Measurements from ENCODE around the gene CKAP5.

DNA sequence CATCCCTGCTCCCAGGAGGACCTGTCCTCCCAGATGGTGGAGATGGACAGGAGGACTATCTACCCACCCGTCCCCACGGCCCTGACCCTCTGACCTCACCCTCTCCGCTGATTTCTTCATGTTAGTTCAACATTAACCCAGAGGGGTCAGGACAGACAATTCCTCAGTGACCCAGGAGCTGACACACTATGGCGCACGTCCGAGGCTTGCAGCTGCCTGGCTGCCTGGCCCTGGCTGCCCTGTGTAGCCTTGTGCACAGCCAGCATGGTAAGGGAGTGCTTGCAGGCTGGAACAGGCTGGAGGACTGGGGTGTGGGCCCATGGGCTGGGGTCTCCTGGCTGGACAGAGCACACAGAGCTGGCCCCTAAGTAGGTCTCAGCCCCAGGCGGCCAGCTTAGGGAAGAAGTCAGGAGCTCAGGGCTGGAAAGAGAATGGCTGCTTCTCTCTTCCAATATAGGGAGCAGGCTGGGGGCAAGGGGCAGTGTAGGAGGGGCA, 127.0 kb downstream of the CKAP5 start, which contains the start of gene F2:
- TF ChIP-seq, protein P1, sequence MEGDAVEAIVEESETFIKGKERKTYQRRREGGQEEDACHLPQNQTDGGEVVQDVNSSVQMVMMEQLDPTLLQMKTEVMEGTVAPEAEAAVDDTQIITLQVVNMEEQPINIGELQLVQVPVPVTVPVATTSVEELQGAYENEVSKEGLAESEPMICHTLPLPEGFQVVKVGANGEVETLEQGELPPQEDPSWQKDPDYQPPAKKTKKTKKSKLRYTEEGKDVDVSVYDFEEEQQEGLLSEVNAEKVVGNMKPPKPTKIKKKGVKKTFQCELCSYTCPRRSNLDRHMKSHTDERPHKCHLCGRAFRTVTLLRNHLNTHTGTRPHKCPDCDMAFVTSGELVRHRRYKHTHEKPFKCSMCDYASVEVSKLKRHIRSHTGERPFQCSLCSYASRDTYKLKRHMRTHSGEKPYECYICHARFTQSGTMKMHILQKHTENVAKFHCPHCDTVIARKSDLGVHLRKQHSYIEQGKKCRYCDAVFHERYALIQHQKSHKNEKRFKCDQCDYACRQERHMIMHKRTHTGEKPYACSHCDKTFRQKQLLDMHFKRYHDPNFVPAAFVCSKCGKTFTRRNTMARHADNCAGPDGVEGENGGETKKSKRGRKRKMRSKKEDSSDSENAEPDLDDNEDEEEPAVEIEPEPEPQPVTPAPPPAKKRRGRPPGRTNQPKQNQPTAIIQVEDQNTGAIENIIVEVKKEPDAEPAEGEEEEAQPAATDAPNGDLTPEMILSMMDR (IDR thresholded peaks at IDR 0.05; ENCODE audit: insufficient read depth, low read length, poor library complexity, severe bottlenecking): no peak
- TF ChIP-seq EZH2phosphoT487 (conservative IDR thresholded peaks at IDR 0.05; ENCODE audit: low read length): no peak

All from SU-DHL-6 (cell line).